WI38 (cell line): ENCODE data around the gene NUFIP1.

ENCODE experiments used
- H3K4me3 ChIP-seq: 2 replicates; pipeline ENCODE4 v1.5.1; 2011; ENCODE audit warnings: low read depth, mild to moderate bottlenecking, control low read depth, low read length
- CTCF ChIP-seq: IDR thresholded peaks from 2 replicates; pipeline ENCODE4 v1.5.1; 2012; ENCODE audit warnings: low read depth, mild to moderate bottlenecking, control low read depth, low read length

The NUFIP1 gene

GRCh38 chr13:44930963-44931623 lies 58.2 kb downstream of the NUFIP1 start:
- TF ChIP-seq CTCF = no peak
- H3K4me3 ChIP-seq = no peak overlapping the region

GRCh38 chr13:44930280-44930679 lies 59.0 kb downstream of the NUFIP1 start:
- no peak for TF ChIP-seq CTCF

GRCh38 chr13:44929692-44930091 lies 59.6 kb downstream of the NUFIP1 start:
- no peak for TF ChIP-seq CTCF
- no peak overlapping the region for H3K4me3 ChIP-seq

More at GRCh38 chr13:44930280-44930679, 59.0 kb downstream of the NUFIP1 start:
- H3K4me3 ChIP-seq = no peak overlapping the region

GRCh38 chr13:44927968-44928367 lies 61.3 kb downstream of the NUFIP1 start:
- no peak for TF ChIP-seq CTCF
- H3K4me3 ChIP-seq = no peak overlapping the region

GRCh38 chr13:44921931-44922758 lies 67.1 kb downstream of the NUFIP1 start:
- TF ChIP-seq CTCF = no peak
- H3K4me3 ChIP-seq = no peak overlapping the region

GRCh38 chr13:44921246-44921877 lies 67.9 kb downstream of the NUFIP1 start:
- no peak overlapping the region for H3K4me3 ChIP-seq
- no peak for TF ChIP-seq CTCF

- TF ChIP-seq CTCF = no peak
These were observed 69.3 kb downstream of the NUFIP1 start for GRCh38 chr13:44920013-44920412.

More at GRCh38 chr13:44920013-44920412, 69.3 kb downstream of the NUFIP1 start:
- H3K4me3 ChIP-seq = no peak overlapping the region
